Cardiac fibroblast (primary cell): ENCODE data around the gene FAM149A.
A peak's percentile ranks its signal among the peaks of the same experiment; 100 is the strongest.

Experiments
- DNase-seq, 2 donors: peaks; one replicate each; pipeline versions ENCODE4 v3.0.0 to v3.0.0-alpha.2; 2010; ENCODE audit warnings: low read depth in 2 of 2
- H3K4me3 ChIP-seq, 2 donors: replicated peaks in 1 of 2; 1 replicate in 1 of 2; 2 replicates in 1 of 2; pipeline ENCODE4 v1.5.1; 2011; ENCODE audit warnings: low read depth in 2 of 2, low read length in 2 of 2, mild to moderate bottlenecking in 2 of 2, moderate library complexity in 1 of 2
- TF ChIP-seq, protein P1 (sequence below): IDR thresholded peaks from one replicate; pipeline ENCODE4 v1.5.1; 2011; ENCODE audit warnings: low read depth, mild to moderate bottlenecking, low read length, inconsistent platforms

Gene FAM149A

DNA sequence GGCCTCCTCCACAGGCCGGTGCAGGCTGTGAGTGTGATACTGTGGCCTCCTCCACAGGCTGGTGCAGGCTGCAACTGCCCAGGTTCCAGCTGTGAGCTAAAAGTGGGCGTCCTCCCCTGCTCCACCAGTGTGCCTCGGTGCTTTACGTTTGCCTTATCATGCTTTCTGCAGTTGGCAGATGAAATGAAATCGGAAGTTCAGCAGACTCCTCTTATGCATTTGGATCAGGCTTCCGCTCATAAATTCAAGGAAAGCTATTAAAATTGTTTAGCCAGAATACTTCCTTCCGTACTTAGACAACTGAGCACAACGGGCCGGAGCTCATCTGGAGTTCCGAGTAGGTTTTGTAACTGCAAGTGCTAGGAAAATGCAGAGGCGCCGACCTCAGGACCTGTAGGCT, 98.9 kb downstream of the FAM149A start:
- DNase-seq, result peak in 1 of 2 donors; percentile 48
- TF ChIP-seq, protein P1, sequence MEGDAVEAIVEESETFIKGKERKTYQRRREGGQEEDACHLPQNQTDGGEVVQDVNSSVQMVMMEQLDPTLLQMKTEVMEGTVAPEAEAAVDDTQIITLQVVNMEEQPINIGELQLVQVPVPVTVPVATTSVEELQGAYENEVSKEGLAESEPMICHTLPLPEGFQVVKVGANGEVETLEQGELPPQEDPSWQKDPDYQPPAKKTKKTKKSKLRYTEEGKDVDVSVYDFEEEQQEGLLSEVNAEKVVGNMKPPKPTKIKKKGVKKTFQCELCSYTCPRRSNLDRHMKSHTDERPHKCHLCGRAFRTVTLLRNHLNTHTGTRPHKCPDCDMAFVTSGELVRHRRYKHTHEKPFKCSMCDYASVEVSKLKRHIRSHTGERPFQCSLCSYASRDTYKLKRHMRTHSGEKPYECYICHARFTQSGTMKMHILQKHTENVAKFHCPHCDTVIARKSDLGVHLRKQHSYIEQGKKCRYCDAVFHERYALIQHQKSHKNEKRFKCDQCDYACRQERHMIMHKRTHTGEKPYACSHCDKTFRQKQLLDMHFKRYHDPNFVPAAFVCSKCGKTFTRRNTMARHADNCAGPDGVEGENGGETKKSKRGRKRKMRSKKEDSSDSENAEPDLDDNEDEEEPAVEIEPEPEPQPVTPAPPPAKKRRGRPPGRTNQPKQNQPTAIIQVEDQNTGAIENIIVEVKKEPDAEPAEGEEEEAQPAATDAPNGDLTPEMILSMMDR, result no peak
- no peak overlapping the region for H3K4me3 ChIP-seq

DNA sequence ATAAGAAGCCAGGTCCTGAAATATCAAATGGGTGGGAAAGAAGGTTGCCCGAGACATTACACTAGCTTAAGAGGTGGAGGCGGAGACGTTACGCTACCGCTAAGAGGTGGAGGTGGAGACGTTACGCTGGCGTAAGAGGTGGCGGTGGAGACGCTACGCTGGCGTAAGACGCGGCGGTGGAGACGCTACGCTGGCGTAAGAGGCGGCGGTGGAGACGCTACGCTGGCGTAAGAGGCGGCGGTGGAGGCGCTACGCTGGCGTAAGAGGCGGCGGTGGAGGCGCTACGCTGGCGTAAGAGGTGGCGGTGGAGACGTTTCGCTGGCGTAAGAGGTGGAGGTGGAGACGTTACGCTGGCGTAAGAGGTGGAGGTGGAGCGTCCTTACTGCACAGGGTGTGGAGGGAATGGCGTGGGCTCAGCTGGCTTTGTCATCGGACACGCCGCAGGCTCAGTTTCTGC, 99.6 kb downstream of the FAM149A start:
- TF ChIP-seq, protein P1, result no peak
- peak overlapping the region in 1 of 2 donors; percentile 35 for H3K4me3 ChIP-seq
- peak in 1 of 2 donors; percentile 87 for DNase-seq

DNA sequence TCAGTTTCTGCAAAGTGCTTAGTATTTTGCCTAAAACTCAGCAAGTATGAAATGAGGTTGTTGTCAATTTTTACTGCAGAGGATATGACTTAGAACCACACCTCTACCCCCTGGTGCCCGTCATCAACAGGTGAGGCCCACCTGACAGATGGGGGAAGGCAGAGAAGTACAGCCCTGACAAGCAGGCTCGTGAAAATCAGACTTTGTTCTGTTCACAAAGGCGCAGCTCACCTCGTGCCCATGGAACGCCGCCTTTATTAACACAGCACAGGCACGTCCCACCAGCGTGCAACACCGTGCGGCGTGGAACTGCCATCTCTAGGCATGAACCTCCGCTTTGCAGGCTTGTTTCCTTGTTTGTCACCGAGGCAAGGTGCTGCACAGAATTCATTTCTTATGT, 100.2 kb downstream of the FAM149A start:
- TF ChIP-seq, protein P1, result no peak
- peak overlapping the region in 1 of 2 donors; percentile 35 for H3K4me3 ChIP-seq

DNA sequence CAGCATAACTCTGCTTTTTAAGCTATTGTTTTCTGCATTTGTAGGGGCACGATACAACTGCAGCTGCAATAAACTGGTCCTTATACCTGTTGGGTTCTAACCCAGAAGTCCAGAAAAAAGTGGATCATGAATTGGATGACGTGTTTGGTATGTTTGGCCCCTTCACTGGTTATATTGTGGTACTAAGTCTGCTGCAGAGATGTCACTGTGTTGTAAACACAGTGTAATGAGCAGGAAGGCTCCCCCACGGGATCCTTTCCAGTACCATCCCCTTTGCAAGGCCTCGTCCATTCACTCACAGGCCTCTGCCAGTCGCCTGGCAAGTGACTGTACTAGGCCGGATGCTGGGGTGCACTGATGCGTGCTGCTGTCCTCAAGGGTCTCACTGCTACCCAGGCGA, 100.7 kb downstream of the FAM149A start:
- H3K4me3 ChIP-seq, result no peak overlapping the region
- no peak for DNase-seq

More for the DNA sequence above, 100.2 kb downstream of the FAM149A start:
- DNase-seq, result no peak

DNA sequence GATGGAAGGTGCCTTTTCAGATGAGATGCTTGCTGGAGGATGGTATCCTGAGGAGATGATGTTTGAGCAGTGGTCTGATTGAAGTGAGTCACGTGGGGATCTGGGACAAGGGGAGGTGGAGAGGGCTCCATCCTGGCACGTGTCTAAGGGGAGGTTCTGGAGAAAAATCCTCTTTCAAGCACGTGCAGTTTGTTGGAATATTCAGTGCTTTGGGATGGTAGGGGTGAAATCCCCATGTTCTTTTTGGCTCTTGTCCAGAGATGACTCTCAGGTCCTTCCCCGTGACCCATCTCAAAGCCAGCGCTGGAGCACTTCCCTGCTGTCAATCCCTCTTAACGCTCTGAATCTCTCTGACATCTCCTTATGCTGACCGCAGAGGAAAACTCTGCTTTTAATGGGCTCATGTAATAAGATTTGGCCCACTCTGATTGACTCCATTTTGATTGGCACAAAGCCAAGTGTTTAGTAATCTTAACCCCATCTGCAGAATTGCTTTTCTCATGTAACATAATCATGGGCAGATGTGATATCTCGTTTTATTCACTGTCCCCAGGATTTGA, 112.0 kb downstream of the FAM149A start:
- H3K4me3 ChIP-seq, result no peak overlapping the region
- TF ChIP-seq, protein P1, result no peak

More for the DNA sequence above, 100.7 kb downstream of the FAM149A start:
- TF ChIP-seq, protein P1, result no peak

DNA sequence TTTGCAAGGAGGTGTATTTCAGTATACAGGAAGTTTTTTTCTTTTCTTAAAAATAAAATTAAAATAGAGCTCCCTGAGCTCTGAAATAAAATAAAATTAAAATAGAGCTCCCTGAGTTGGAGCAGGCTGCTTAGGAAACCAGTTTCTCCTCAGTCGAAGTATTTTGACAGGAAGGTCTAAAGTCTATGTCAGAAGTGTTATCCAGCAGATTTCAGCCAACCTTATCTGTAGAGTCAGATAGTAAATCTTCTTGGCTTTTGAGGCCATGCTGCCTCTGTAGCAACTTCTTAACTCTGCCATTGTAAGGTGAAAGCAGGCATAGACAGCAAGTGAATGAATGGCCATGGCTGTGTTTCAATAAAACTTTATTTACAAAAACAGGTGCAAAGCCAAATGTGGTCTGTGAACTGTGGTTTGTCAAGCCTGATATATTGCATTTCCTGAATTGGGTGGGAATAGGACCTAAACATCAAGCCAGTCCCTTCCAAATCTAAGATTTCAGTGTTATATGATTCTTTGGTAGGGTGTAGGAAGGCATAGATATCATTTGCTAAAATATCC, 113.3 kb downstream of the FAM149A start:
- TF ChIP-seq, protein P1, result no peak
- no peak overlapping the region for H3K4me3 ChIP-seq
- no peak for DNase-seq

More for the DNA sequence above, 112.0 kb downstream of the FAM149A start:
- peak in 1 of 2 donors; percentile 40 for DNase-seq
